COLO668 (cell line): ENCODE measurements around the gene TAP2.

Source experiments
- DNase-seq: peaks from one replicate; lab custom pipeline; 2025; ENCODE audit not compliant: unreplicated experiment; lab: John Stamatoyannopoulos, UW

The TAP2 gene

DNA sequence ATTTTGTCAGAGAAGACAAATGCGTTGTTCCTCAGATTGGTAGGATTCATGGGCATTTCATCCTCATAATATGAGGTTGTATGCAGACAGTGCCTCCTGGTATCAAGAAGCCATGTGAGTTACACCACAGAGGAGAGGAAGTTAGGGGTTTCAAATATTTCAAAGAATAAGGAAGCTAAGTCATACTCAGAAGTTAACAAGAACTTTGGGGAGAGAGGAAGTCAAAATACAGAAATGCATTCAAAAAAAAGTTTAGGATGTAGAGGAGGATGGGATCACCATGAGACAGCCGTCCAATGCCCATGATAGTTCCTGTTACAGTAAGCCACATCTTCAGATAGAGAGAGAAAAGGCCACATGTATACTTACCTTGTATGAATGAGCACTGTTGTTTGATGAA is 44.0 kb downstream of the TAP2 start:
- no peak for DNase-seq

DNA sequence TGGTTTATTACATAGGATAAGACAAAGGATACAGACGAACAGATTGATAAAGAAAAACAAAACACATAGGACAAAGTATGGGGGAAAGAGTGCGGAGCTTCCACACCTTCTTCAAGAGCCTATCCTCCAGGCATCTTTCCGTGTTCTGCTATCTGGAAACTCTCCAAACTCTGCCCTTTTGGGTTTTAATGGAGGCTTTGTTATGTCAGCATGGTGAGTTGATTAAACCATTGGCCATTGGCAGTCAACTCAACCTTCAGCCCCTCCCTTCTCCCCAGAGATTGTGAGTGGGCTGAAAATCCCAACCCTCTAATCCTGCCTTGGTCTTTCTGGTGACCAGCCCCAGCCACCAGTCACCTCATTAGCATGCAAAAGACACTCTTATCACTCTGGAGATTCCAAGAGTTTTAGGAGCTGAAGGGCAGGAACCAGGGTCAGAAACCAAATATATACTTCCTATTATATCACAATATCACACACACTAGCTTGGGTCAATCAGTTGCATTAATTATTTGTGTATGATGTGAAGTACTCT is 45.6 kb downstream of the TAP2 start:
- no peak for DNase-seq

DNA sequence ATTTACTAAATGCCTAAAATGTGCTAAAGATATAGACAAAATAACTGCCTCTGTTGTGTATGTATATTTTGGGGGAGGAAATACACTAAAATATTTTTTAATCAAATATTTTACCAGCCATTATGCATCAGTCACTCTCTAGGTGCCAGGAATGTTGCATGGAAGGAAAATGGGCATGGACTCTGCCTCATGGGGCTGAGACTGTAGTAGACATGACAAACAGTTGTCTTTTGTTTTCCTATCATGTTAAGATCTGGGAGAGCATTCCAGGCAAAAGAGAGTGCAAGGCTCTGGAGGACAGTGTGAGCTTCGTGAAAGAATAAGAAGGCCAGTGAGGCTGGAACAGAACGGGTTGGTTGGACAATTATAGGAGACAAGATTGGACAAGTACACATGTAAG is 48.2 kb downstream of the TAP2 start:
- DNase-seq = no peak
